Endothelial cell of coronary artery (primary cell): ENCODE data around the gene ATG4D. TPM values are rescaled to one million over a fixed set of nuclear protein-coding genes. Genes with fewer than 3 reads are reported as not detected.

ENCODE experiments used
- total RNA-seq: library from RNA; depleted of rRNA; stranded (reverse); fragments of >200 nt; gene quantifications from 2 replicates; pipeline ENCODE4 v1.2.3, GENCODE V29; 2014

ATG4D gene
- total RNA-seq: 11.3 and 14.5 TPM in 2 replicates

DNA sequence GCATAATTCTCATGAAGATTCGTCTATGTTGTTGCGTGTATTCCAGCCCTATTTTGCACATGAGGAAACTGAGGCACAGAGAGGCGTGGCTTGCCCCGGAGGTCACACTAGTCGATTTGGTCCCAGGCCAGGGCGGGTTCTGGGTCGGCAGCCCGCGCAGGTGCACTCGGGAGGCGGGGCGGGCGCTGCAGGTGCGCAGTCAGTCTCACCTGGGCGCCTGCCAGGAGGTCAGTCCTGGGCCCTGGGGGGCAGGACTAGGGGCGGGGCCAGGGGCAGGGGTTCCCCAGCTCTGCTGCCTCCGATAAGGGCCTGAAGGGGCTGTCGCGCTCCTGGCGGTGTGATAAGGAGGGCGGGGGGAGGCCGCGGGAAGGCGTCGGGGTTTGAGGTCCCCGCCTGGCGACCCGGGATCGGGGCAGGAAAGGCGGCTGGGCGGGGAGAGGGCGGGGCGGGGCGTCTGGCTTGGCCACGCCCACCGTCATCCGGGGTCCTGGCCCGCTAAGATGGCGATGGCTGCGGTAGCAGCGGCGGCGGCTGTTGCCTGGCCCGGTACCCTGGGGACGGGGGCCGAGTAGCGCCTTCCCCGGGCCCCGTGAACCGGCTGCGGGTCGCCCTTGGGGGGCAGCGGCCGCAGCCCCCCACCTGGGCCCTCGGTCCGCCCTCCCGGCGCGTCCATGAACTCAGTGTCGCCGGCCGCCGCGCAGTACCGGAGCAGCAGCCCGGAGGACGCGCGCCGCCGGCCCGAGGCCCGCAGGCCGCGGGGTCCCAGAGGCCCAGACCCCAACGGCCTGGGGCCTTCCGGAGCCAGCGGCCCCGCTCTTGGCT, at the start of gene ATG4D:
Gene ATG4D, plus strand, starts transcription at position 485 of the 822 bp plus-strand sequence. Its CDS starts 187 bp downstream, at position 672.

DNA sequence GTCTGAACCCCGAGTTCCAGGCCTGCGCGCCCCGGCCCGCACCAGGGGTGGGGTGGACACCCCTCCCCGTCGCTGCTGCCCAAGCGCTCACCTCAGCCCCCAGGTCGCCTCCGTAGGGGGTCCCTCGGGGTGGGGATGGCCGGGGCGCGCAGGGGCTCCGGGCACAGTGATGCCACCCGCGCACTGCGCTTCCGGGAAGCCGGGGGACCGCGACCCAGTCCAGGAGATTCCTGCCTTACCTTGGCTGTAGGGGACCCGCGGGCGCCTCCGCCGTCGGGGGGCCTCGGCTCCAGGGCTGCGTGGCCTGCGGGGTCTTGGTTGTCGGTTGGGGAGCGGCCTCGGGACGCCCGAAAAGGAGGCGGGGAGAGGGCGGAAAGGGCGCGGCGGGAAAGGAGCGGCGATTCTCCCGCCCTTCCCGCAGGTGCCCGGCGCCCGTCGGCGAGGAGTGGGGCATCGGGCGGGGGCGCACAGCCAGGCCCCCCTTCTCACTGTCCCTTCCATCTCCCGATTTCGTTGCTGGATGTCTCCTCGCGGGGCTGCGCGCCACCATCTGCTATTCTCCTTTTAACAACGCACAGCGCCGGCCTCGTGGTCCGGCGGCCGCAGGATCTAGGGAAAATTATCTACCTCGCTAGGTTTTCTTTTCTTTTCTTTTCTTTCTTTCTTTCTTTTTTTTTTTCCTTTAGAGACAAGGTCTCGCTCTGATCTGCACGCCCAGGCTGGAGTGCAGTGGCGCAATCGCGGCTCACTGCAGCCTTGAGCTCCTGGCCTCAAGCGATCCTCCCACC, 40.5 kb upstream of the ATG4D start, which contains the start of gene KEAP1:
Gene KEAP1, minus strand, starts transcription at position 355 of the 788 bp plus-strand sequence. CDS start 3,323 bp downstream, outside the sequence.

DNA sequence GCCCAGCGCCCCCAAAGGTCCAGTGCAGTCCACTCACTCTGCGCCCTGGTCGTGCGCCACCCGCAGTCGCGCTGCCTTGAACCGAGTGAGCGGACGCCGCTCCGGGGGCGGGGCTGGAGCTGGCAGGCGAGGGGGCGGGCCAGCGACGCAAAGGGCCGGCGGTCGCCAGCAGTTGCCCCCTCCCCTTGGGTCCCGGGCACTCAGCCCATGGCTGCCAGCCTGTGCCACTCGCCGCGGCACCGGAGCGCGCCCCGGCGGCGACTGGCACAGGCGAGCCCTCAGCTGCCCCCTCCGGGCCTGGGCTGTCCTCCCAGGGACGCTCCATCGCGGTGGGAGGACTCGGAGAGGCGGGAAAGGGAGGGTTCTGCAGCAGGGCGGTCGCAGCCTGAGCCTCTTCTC, 26.3 kb upstream of the ATG4D start, which contains the start of gene S1PR5:
Gene S1PR5, minus strand, starts transcription at position 87 of the 399 bp plus-strand sequence. CDS start 2,436 bp downstream, outside the sequence.

DNA sequence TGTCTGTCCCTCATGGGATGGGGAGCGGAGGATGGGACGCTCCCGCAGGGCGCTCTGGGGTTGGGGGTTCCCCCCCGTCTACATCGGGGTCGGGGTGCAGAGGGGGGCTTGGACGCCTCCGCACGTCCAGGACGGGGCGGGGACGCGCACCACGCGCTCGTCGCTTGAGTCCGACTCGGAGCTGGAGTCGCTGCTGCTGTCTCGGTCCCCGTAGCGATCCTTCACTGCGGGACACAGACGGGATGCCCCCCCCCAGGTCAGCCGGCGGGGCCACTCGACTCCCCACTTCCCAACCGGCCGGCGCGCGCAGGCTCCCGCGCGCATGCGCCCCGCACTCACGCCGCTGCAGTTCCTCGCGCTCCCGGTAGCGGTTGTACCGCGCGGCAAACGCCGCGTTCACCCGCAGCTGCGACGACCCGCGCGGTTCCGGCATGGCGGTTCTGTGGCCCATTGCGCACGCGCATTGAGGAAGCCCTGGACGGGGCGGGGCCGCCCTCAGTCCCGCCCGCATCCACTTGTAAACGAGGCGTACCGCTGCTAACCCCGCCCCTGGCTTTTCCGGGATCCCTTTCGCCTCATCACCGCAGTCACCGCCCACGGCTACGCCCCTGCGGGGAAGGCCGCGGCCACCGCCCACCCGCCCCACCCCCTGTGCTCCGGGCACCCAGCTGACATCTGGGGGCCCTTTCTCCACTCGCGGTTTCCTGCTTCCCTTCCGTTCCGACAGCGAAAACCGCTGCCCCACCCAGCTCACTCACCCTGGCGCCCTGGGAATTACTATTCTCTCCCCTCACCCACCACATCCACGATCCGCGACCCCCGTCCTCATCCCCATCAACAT, 22.1 kb downstream of the ATG4D start, which contains the start of gene KRI1:
Gene KRI1, minus strand, starts transcription at position 444 of the 841 bp plus-strand sequence. Its CDS starts 11 bp downstream, at position 433.

DNA sequence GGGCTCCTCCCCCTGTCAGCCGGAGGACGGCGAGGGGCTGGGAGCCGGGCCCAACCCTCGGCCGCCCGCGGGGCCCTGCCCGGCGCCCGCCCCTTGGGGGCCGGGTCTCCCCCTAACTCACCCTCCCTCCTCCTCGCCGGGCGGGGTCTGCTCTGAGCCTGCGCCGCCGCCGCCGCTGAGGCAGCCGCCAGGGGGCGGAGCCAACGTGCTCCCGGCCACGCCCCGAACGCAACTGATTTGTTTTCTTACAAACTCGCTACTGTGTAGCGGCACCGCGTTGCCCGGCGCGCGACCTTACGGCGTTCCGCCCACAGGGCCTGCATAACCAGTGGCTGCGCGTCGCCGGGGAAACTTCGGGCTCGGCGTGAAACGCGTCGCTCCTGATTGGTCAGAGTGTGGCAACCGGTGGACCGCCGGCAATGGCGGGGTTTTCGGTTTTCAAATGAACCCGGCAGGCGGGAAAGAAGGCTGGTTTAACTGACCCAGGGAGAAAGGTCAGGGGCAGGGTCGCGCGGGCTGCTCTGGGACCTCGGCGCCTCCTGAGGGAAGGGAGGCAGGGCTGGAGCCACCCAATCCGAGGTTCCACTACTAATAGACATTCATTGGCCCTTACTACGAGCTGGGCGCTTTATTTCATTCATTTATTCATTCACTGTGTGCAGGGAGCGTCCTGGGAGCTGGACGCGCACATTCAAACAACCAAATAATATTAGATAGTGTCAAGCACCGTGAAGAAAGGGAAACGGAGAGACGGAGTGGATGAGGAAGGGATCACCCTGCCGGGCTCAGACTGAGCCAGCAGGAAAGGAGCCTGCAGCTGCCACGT, 25.3 kb downstream of the ATG4D start, which contains the start of gene CDKN2D:
Gene CDKN2D, minus strand, starts transcription at position 154 of the 826 bp plus-strand sequence. CDS start 326 bp downstream, outside the sequence.

DNA sequence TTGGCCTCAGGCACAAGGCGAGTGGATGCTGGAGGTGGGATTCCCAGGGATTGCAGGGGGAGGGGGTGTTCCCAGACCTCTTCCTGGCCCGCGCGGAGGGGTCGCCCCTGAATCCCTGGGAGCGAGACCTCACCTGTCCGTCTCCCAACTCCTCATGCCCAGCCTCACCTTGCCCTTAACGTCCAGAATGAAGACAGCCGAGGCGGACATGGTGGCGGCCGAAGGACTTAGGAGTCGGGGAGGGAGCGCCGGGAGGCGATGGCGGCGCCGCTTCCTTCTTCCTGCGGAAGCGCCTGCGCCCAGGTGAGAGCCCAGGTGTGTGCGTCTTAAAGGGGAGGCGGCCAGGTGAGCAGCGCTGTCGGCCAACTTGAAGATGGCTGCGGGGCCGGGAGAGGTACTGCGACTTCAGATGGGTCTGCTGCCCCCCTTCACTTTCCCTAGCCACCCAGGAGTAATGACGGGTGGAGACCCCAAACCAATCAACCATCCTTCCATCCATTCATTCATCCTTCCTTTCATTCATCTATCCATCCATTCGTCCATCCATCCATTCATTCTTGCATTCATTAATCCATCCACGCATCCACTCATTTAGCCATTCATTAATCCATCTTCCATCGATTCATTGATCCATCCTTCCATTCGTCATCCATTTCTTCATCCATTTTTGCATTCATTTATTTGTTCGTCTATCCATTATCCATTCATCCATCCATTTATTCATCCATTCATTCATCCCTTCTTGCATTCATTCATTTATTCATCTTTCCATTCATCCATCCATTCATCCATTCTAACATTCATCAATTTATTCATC, 43.5 kb downstream of the ATG4D start, which contains the start of gene AP1M2:
Gene AP1M2, minus strand, starts transcription at position 291 of the 817 bp plus-strand sequence. Its CDS starts 81 bp downstream, at position 210.

Other genes starting within 250 kb of the ATG4D start
- 0.27 and 0.38 TPM in 2 replicates for gene ZGLP1, start 234.1 kb upstream of the ATG4D start, total RNA-seq
- gene FDX2, start 227.9 kb upstream of the ATG4D start, total RNA-seq: 16.9 and 17.2 TPM in 2 replicates
- 9.0 and 11.7 TPM in 2 replicates for gene RAVER1, start 210.4 kb upstream of the ATG4D start, total RNA-seq
- gene ICAM3, start 204.3 kb upstream of the ATG4D start, total RNA-seq: 13.5 and 17.4 TPM in 2 replicates
- 89.1 and 109 TPM in 2 replicates for gene TYK2, start 163.3 kb upstream of the ATG4D start, total RNA-seq
- 355 and 421 TPM in 2 replicates for gene CDC37, start 140.4 kb upstream of the ATG4D start, total RNA-seq
- gene PDE4A, start 123.4 kb upstream of the ATG4D start, total RNA-seq: 1.6 and 5.0 TPM in 2 replicates
- 86.8 and 103 TPM in 2 replicates for gene KEAP1, start 40.5 kb upstream of the ATG4D start, total RNA-seq
- 1.6 TPM in 1 of 2 replicates, not detected in the other for gene S1PR5, start 26.5 kb upstream of the ATG4D start, total RNA-seq
- 7.7 and 12.5 TPM in 2 replicates for gene KRI1, start 22.1 kb downstream of the ATG4D start, total RNA-seq
- 4.8 and 7.5 TPM in 2 replicates for gene CDKN2D, start 25.1 kb downstream of the ATG4D start, total RNA-seq
- gene AP1M2, start 43.4 kb downstream of the ATG4D start, total RNA-seq: 0.09 TPM in 1 of 2 replicates, not detected in the other
- 26.1 and 40.2 TPM in 2 replicates for gene SLC44A2, start 81.6 kb downstream of the ATG4D start, total RNA-seq
- gene ILF3, start 110.4 kb downstream of the ATG4D start, total RNA-seq: 116 and 121 TPM in 2 replicates
- 36.3 and 40.8 TPM in 2 replicates for gene QTRT1, start 157.5 kb downstream of the ATG4D start, total RNA-seq
- gene DNM2, start 174.2 kb downstream of the ATG4D start, total RNA-seq: 106 and 132 TPM in 2 replicates